ENCODE results near the gene HBA1.

- TF ChIP-seq JUN (CRISPR knock-in tag; IDR thresholded peaks at IDR 0.05) (no peak), CTCF (IDR thresholded peaks at IDR 0.05) (no peak), PREB (CRISPR knock-in tag; IDR thresholded peaks at IDR 0.05; ENCODE audit: borderline replicate concordance) (no peak), ERG (CRISPR knock-in tag; IDR thresholded peaks at IDR 0.05) (no peak), ATF2 (CRISPR knock-in tag; IDR thresholded peaks at IDR 0.05; ENCODE audit: borderline replicate concordance, low read depth) (no peak), E2F4 (CRISPR knock-in tag; IDR thresholded peaks at IDR 0.05; ENCODE audit: borderline replicate concordance, low read depth) (no peak), AFF4 (CRISPR knock-in tag; IDR thresholded peaks at IDR 0.05; ENCODE audit: borderline replicate concordance) (no peak), SP1 (CRISPR knock-in tag; conservative IDR thresholded peaks at IDR 0.05) (no peak), TEAD4 (CRISPR knock-in tag; IDR thresholded peaks at IDR 0.05) (no peak), FOXP1 (CRISPR knock-in tag; IDR thresholded peaks at IDR 0.05; ENCODE audit: borderline replicate concordance) (no peak), AR (CRISPR knock-in tag; IDR thresholded peaks at IDR 0.05) (no peak), NR2C2 (CRISPR knock-in tag; IDR thresholded peaks at IDR 0.05) (no peak), SMAD3 (CRISPR knock-in tag; IDR thresholded peaks at IDR 0.05; ENCODE audit: borderline replicate concordance) (no peak)
These were observed 928 bp downstream of the HBA1 start for GRCh38 chr16:177394-177822.

Measured in WTC11 (cell line).